GM21367 (cell line): ENCODE data around the gene PALLD.

Experiments used
- ATAC-seq: cut with Tn5 transposase; IDR thresholded peaks from one replicate; pipeline ENCODE4 v1.9.1; 2021; ENCODE audit not compliant: unreplicated experiment

PALLD gene

DNA sequence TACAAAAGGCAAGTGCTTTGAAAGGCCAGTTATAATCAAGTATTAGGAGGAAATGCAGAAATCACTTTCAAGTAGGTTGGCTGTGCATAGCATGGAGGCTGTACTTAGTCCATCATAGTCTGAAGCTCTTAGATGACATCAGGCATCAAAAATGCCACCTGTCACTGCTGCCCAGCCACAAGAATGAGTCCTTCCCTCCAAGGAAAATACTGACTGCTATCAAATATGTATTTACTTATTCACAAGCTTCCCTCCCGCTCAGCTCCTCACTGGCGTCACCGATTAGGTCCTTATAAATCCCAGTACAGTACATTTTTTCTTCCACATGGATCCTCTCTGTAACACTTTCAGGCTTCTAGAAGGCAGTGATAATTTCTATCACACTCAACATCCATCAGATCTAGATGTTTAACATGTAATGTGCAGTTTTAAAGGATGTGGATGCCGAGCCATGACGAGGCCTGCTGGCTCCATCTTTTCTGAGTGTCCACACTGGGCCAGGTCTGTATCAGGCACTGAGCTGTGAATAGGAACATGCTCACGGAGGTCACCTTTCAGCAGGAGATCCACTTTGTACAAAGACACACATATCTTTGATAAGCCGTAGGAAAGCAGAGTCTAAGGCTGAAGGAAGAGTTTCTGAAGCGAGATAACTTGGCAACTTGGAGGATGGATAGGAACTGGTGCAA lies 121.9 kb downstream of the PALLD start:
- no peak for ATAC-seq

DNA sequence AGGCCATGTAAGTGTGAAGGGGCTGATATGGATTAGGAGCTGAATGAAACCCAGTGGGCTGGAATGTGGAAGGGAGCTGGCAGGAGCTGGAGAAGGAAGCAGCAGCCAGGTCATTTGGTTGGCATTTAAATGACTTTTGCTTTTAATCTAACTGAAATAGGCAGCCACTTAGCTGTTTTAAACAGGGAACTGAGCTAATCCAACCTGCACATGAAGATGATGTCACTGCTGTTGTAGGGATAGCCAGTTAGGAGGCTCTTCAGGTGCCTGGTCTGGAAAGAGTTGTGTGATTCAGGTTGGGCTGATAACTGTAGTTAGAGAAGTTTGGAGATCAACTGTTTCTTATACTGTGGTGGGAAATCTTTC lies 122.4 kb downstream of the PALLD start:
- ATAC-seq: no peak

DNA sequence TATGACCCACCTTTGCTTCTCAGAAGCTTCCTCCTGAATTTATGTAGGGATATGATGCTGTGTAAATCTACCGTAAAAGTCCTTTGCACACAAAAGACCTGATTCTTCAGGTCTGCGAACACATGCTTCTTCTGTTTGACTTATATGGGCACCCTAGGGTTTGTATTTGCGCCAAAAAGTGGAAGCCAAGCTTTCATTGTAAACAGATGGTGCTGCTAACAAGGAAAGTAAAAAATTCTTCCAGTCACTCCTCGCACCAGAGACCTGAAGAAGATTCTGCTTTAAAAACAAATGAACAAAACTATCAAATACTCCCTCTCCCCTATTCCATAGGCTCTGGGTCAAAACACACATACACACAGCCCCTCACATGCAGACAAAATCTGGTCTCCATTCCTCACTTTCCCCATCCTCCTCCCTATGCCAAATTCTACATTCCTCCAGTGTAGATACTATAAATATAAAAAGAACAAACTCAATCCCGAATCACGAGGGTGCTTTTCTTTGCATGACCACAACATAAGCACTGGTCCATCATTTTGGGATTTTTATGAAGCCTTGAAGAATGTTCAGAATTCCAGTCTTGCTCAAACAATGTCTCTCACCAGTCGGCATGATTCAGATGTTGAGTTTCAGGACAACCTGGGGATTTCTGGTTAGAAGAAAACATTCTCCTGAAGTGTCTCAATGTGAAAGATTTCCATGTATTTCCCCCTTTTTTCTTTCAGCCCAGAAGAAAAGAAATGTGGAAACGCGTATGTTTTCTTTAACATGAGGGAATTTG lies 125.1 kb downstream of the PALLD start:
- no peak for ATAC-seq

DNA sequence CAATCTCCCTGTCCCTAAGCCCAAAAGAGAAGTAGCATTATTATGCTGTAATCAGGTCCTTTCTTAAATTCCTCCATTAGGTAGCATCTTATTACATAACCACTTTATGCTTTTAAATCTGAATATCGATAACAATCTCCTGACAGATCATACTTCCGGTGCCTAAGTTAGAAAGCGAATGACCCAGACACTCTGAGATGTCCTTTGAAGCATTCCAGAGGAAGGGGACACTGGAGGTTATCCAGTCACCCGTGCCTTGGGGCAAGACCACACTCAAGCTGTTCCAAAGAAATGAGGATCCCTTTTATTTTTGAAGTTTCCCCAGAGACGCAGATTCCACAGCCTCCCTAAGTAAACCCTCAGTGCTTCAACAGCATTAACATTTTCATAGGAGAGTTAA lies 125.7 kb downstream of the PALLD start:
- ATAC-seq: no peak

DNA sequence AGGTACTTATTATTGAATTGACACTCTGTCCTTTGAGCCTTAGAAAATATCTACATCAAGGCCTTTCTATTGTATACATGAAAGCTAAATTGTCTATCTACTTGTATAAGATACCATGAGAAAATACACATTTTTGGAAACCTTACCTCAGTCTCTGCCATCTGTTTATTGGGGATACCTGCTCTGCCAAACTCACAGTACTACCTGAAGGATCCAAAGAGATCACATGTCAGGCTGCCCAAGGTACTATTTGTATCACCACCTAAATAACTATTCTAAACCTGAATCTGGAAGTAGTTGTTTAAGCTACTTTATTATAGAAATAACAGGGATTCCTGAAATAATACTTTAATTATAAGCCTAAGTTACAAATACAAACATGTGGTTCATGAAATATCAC lies 126.2 kb downstream of the PALLD start:
- ATAC-seq: no peak

DNA sequence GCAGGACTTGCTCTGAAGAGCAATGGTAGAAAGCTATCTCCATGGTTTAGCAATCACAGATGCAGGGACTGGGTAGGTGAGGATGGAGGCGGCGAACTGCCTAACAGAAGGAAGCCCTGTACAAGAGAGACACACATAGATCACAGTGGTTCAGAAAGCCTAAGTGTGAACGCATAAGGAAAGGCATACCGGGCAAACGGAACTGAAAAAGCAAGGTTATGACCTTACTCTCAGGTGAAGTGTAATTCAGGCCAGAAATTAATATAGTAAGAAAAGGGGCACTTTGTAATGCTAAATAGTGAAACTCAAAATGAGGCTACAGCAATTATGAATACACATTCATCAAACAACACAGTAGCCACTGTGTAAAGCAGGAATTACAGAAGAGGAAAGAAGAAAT lies 126.6 kb downstream of the PALLD start:
- ATAC-seq: no peak

DNA sequence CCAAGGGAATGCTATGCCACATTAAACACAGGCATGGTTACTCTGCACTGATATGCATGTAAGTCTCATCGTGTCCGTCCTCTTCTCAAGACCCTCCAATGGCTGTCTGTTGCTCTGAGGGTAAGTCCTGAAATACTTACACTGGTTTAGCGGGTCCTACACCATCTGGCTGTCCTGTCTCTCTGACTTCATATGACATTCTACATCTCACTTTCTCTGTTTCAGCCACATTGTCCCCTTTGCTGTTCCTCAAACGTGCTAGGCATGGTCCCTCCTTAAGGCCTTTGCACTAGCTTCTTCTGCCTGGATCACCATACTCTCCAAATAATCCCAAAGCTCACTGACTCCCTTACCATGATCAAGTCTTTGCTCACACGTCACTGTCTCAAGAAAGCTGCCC lies 131.4 kb downstream of the PALLD start:
- ATAC-seq: no peak

DNA sequence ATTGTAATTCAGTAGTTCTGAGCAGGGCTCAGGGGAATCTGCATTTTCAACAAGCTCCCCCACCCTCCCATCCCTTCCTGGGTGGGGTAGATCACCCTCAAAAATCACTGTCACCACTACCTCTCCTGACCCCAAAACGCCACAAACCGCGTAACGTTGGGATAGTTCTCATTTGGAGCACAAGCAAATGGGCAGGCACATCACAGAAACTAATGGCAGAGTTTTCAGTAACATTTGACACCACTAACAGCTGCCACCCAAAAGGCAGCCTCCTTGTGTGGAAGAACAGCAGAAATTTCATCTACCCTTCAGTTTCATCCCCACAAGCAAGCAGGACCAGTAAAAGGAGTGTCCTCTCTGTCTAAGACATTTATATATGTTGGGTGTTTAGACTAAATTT lies 132.7 kb downstream of the PALLD start:
- no peak for ATAC-seq

DNA sequence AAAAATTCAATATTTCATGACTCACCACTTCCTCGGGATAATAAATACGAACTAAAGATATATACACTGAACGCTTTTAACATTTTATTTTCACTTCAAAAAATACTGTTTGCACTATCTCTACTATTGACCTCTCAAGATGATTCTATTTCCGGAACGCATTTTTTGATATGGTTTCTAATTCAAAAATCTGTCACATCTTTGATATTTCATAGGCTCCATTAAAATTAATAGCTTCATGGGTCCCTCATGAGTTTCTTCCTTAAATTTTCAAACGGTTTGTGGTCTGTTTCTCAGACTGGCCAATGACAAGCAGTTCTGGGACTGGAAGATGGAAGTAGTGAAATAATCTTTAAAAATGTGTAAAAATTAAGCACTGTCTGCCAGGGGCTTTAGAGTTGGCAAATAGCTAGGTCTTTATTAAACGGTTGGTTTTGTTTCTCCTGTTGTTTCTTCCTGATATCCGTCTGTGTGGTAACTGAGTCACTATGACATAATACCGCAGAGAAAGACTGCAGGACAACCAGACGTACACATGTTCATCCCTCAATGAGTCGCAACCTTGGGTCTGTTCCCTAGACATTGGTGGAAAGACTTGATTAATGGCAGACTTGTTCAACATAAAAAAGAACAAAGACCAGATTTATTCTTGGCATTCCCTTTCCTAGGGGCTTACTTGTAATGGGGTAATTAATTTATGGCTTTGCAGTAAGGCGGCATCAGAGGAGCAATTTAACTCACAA lies 133.8 kb downstream of the PALLD start:
- no peak for ATAC-seq

DNA sequence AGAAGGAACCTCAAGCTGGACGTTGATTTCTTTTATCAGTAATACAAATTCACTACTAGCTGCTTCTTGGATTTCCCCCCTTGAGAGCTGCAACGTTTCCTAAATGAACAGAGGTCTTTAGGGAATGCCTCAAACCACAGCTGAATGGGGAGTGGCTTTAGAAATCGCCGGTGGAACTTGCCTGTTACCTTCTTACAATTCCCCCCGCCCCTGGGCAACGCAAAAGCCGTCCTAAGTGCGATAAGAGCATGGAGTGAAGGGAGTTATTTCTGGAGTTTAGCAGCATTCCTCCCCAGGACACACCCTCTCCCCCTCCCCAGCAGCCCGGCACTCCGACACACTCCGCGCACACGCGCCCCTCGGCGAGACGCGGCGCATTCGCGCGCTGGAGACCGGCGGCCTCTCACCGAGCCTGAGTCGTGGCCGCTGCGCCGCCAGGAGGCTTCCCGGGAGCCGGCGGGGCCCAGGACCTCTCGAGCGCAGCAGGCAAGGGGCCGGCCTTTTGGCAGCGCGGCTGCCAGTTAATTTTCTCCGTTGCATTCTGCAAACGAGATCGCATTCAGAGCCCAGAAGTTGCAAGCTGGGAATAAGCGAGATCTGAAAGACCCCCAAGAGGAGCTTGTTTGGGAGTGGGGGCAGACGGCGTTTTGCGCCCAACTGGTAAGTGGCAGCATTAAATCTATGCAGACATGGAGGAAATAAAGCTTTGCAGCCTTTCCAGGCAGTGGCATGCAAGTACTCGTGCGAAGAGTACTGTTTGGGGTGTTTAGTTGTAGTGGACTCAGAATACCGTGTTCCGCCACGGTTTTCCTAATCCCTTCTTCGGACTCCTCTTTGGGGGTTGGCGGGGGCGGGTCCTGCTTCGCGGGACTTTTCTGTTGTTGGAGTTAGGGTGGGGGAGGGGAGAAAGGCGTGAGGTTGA lies 134.7 kb downstream of the PALLD start:
- no peak for ATAC-seq

DNA sequence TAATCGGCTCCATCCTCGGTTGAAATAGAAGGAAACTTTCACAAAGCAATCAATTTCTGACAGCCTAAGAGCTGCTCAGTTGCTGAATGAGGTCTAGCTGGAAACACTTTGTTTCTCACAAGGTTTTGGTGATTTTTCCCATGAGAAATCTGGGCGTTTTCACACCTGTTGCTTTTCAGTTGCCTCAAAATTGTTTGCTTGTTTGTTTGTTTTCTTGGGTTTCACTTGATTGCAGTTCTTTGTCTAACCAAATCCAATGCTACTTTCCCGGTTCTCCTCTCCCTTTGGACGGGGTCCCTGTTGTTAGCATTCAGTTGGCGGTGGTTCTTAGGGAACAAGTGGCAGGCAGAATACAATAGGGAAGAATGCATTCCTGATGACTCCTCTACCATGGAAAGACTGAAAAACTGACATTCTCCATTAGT lies 135.5 kb downstream of the PALLD start:
- no peak for ATAC-seq

DNA sequence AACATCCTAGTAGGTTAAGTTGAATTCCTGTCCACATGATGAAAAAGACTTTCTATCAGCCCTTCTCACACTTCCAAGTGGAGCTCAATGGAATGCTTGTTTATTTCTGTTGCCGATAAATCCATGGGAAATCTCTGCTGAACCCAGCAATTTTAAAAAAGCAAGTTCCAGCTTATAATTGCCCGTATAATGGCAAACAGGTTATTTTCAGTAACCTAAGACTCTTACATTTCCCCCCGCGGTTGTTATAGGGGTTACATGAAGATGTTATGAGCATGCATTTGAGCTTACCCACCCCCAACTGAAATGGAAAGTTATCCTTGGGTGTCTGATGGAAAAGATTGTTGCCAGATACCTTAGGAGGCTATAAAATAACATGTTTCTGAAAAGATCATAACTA lies 136.2 kb downstream of the PALLD start:
- no peak for ATAC-seq

DNA sequence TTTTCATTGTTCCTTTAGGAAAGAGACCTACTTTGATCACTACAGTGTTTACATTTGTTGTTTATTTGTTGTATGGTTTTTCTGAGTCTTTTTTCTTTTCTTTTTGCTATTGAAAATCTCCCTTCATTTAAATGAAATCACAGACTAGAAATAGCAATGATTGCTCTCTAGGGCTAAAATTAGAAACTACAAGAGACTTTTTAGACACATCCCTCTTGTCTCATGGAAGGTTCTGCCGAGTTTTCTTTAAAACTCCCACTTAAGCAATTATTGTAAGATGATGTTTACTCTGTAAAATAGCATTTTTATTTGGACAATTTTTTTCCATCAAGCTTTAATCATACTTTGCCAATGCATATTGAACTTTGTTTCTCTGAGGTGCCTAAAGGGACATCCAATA lies 136.6 kb downstream of the PALLD start:
- ATAC-seq: no peak

DNA sequence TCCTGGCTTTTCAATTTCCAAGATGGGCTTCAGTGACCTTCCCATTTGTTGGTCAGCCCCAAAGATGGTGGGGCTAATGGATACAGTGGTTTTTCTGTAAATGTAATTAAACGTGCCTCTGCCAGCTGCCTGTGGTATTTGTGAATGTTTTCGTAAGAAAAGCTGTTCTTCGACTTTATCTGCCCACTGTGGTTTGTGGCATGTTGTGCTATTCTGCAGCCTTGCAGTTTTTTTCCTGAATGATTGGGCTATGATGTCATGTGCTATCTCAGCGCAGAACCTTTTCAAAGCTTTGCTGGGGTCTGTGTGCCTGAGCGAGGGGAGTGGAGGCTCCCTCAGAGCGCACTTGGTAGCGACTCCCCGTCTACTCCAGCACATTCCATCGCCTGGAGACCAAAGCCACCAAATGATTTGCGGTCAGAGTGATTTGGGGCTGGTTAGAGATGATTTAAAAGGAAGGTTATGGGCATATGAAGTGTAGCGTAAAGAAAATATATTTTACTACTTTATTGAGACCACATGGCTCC lies 137.5 kb downstream of the PALLD start:
- no peak for ATAC-seq

DNA sequence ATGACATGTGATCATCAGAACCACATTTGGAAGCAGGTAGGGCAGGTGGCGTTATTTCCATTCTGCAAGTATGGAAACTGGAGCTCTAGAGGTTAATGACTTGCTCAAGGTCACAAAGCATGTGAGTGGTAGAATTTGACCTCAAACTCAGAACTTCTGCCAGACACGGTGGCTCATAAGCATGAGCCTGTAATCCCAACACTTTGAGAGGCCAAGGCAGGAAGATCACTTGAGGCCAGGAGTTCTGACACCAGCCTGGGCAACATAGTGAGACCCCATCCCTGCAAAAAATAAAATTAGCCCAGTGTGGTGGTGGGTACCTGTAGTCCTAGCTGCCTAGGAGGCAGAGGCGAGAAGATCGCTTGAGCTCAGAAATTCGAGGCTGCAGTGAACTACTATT lies 139.2 kb downstream of the PALLD start:
- ATAC-seq: no peak

DNA sequence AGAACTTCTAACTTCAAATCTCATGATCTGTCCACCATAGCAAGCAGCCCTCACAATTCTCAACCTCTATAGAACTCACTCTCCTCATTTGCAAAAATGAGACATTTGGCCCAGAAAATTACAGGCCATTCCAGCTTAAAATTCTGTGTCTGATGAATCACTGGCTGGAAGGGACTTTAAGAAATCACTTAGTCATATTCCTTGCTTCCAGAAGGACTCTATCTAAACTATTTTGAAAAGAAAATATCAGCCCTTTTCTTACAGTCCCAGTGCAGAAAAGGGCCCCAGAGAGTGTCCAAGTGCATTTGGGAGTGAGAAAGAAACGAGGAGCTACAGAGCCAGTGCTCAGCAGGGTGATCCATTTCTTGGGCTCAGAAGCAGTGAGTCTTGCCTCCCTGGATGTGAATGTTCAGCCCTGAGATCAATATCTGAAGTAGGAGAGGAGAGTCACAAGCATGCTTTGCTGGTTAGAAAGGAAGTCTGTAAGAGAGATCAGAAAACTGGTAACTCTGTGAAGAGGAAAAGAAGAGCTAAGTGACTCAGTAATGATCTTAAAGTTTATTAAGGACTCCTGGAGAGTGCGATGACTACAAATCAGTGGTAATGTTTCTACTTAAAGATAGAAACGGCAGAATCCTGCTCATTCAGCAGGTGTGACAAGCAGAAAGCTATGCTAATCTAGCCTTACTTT lies 139.8 kb downstream of the PALLD start:
- ATAC-seq: no peak

DNA sequence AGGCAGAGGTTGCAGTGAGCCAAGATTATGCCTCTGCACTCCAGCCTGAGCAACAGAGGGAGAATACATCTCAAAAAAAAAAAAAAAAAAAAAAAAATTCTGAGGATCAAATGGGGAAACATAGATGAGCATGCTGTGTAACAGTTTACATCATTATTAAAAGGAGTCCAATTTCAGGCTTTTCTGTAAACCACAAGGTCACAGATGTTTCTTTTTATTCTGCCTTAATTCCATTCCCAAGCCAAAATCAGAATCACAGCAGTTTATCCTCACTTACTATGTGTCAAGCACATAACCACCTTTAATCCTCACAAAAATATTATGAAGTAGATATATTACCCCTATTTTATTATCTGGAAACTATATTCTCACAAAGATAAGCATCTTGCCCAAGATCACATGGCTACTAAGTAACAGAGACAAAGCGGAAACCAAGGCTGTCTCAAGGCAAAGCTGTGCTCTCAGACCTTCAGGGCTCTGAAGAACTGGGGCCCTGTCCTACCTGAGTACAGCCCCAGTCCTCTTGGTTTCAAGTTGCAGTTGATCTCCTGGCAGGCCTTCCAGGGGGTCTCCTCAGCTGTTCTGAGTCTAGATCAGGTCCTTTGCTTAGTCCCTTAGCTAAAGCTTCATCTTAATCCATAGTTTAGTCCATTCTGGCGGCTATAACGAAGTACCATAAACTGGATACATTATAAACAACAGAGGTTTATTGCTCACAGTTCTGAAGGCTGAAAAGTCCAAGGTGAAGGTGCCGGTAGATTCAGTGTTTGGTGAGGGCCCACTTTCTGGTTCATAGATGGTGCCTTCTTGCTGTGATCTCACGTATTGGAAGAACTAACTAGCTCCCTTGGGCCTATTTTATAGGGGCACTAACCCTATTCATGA lies 141.3 kb downstream of the PALLD start:
- ATAC-seq: no peak

DNA sequence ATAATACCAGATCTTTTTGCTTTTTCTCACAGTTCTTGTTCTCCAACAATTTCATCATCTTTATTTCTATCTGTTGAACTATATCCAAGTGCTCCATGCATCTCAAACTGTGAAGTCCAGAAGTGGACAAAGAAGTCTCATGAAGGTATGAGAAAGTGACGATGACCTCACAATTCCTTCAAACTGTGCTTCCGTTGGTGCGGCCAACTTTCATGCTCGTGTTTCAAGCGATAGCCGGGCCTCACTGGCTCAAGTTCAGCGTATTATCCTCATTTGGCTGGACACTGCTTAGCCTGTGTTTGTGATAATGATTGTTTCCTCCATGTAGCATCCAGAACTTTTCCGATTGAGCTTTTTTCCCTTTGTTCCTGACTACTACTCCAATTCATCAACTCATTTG lies 143.1 kb downstream of the PALLD start:
- ATAC-seq: no peak

DNA sequence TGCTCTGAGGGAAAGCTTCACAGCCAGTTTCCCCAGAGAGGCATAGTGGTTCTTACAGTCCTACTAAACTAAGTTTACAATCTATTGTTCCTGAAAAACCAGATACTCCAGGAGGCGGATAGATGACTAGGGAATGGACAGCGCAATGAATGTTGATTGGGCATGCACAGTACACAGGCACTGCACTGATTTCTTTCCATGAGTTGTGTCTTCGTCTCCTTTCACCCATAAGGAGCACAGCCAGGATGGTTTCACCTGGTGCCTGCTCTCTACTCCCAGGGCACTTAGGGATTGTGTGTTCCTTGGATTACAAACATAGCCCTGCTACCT lies 144.9 kb downstream of the PALLD start:
- no peak for ATAC-seq
